Measurements from ENCODE around the gene AGBL1.
A peak's percentile ranks its signal among the peaks of the same experiment; 100 is the strongest.
"Not testable (repeated sequence)": the region's sequence is repeated elsewhere in the genome, so short reads cannot be mapped to it uniquely, and the experiment has no call there.

Gene AGBL1

GRCh38 chr15:86087808-86088207, 8.1 kb downstream of the AGBL1 start:
- DNase-seq = no peak

DNA sequence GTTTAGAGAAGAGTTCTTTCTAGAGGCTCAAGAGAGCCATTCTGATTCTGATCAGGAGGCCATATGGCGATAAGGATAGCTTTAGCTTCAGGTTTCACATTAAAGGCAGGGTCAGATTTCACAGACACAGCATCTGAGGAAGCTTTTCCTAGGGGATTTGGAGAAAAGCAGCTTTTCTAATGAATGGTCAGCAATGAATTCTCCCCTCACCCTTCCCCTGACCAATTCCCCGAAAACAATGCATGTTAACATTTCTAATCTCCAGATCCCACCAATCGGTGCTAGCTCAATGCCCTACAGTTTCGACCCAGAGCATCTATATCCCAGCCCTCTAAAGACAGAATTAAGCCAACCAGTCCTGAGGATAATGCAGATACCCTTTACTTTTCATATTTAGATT, 9.8 kb downstream of the AGBL1 start:
- DNase-seq = no peak

DNA sequence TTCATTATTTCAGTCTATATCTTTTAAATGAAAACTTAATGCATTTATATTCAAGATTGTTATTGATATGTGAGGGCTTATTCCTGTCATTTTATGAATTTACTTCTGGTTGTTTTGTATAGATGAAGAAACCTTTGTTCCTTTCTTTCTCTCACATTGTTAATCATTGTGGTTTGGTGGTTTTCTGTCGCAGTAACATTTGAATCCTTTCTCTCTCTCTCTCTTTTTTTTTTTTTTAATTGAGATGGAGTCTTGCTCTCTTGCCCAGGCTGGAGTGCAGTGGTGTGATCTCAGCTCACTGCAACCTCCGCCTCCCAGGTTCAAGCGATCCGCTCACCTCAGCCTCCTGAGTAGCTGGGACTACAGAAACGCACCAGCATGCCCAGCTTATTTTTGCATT, 22.1 kb downstream of the AGBL1 start:
- no peak for DNase-seq

- DNase-seq = no peak
Measured at GRCh38 chr15:86103825-86104224, 24.2 kb downstream of the AGBL1 start.

DNA sequence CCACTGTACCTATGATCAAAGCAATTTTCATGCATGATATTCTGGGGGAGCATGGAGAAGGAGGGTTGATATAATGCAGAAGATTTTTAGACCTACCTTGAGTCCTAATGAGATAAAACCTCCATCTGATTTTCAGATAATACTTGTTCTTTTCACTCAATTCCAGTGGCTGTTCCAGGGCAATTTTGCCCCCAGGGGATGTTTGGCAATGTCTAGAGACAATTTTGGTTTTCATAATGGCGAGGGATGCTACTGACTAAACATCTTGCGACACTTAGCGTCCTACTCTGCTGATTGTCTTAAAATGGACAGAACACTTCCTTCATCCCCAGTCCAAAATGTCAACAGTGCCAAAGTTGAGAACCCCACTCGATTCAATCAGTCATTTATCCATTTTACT, 26.6 kb downstream of the AGBL1 start:
- no peak for DNase-seq

DNA sequence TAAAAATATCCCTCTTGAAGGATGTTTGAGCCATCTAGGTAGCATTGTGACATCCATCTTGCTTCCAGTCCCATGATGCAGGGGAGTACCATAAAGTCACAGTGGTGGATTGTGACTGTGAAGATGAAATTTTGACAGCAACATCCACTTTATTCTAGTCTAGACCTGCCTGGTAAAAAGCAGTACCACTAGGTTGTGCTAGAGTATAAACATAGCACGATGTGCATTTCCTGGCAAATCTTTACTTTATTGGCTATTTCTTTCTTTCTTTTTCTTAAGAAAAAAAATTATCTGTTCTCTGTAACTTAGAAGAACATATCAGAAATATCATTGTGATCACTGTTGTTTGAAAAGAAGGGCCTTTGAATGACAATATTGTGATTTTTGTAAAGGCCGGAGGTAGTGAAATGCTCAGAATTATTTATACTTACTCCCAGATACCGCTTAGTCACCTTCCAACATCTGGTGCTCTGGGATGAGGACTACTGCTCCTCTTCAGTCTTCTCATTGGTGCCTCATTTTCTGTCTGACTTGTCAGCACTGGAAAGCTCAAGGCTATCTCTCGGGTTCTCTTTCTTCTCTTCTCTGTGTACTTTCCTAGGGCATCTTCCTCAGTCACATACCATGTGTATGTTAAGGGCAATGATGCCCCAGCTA, 35.6 kb downstream of the AGBL1 start:
- no peak for DNase-seq

DNA sequence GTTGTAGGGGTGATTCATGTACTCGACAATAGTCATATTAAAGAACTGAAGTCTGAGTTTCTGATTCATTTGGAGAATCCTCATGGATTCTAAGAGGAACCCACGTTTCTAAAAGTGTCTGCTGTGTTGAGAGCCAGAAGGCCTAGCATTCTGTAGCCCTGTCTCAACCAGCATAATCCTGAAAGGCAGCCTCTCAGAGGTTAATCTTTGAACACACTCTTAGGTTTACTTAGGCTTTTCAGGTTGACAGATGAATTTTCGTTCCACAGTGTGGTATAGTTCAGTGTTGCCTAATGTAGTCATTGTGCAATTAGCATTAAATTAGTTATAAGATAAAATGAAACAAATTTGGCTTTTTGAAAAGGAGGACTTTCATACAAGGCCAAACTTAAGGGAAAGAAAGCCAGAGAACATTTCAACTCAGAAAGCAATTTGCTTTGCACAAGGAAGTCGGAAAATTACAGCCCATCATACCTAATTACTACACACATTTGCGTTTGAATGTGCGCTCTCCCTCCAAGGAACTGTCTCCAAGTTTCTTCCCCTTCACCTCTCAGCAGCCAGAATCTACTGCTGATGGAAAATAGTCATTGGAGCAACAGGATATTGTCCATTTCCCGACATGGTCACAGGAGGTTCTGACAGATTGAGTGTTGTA, 42.0 kb downstream of the AGBL1 start:
- DNase-seq = no peak

DNA sequence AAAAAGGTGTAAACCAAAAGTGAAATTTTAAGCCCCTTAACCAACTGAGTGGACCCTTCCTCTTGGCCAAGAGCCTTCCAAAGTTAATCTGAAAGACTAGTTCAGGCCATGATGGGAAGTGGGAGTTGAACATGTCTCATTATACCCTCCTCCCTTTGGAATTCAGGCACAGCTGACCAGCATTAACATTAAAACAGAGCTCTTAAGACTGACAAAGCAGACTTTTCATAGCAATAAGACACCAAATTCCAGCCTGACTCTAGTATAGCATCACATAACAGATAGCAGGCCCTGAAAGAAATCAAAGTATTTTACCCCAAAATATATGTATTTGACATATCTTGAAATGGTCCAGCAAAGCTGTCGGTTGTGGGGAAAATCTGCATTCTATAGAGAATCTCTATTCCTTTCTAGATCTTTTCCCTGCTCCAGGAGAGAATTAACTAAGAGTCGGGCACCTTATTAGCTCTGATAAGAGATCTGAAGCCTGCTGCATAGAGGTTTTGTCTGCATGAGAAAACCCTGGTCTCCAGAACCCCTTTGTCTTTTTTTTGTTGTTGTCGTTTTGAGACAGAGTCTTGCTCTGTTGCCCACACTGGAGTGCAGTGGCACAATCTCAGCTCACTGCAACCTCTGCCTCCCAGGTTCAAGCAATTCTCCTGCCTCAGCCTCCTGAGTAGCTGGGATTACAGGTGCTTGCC, 43.2 kb downstream of the AGBL1 start:
- not testable (repeated sequence) for DNase-seq

DNA sequence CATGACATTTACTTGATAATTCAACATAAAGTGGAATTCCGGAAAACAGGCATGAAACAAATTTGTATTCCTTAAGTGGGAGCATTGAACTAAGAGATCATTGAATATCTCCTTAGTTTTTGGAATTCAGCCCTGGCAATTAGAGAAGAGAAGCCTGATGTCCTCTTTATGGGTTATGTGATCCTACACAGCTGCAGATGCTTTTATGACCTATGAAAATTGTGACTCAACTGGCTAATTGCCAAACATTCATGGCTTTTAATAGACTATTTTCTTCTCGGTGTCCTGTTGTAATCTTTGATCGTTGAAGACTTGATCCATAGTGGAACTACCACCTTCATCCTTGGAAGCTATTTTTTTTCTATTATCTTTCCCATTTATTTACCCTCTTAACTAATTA, 46.1 kb downstream of the AGBL1 start:
- DNase-seq = no peak

DNA sequence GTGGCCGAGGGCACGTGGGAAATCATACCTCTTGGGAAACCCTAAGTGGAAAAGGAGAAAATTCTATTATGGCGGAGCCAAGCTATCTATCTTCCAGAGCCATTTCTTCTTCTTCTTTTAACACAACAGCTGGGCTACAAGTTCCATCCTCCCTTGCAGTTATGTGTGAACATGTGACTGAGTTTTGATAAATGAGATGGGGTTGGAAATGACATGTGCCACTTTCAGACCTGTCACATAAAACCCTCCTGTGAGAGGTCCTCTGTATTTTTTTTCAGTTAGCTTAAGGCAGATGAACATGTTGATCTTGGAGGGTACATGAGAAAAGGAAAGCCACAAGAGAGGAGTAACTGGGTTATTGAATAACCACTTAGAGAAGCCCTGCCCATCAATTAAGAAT, 47.9 kb downstream of the AGBL1 start:
- DNase-seq = no peak

DNA sequence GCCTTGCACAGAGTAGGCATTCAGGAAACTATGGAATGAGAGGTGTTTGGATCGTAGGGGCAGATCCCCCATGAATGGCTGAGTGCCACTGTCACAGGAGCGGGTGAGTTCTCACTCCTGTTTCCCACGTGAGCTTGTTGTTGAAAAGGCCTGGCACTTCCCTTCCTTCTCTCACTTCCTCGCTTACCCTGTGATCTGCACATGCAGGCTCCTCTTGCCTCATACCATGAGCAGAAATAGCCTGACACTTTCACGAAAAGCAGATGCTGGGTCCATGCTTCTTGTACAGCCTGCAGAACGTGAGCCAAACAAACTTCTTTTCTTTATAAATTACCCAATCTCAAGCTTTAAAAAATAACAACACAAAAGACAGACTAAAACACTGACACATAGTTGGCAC, 55.4 kb downstream of the AGBL1 start:
- DNase-seq = no peak

GRCh38 chr15:86136861-86137260, 57.2 kb downstream of the AGBL1 start:
- DNase-seq = no peak

- DNase-seq = no peak
Measured at GRCh38 chr15:86138798-86139197, 59.1 kb downstream of the AGBL1 start.

GRCh38 chr15:86139828-86140227, 60.2 kb downstream of the AGBL1 start:
- peak; percentile 15 for DNase-seq

- DNase-seq = no peak
Measured at GRCh38 chr15:86154705-86155104, 75.0 kb downstream of the AGBL1 start.

- DNase-seq = no peak
Measured at GRCh38 chr15:86155551-86155950, 75.9 kb downstream of the AGBL1 start.

- DNase-seq = no peak
Measured at GRCh38 chr15:86157606-86158293, 78.1 kb downstream of the AGBL1 start.

GRCh38 chr15:86159468-86159867, 79.8 kb downstream of the AGBL1 start:
- DNase-seq = no peak

- DNase-seq = no peak
Measured at GRCh38 chr15:86161250-86161649, 81.6 kb downstream of the AGBL1 start.

- no peak for DNase-seq
Measured at GRCh38 chr15:86162172-86162591, 82.5 kb downstream of the AGBL1 start.

DNA sequence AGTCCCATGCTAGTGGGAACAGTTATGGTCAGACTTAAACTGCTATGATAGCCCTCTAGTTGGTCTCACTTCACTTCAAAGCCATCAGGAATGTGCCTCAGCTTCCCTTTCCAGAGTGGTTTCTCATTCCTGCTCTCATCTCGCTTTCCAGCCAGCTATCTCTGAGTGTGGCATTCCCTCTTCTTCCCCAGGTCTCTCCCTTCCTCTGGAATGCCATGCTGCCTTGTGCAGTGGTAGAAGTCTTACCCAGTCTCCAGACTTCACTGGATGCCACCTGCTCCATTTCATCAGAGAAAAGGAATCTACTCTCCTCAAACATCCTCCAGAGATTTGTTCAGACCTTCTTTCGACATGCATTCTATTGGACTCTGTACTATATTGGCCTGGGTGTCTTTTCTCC, 83.0 kb downstream of the AGBL1 start:
- no peak for DNase-seq

DNA sequence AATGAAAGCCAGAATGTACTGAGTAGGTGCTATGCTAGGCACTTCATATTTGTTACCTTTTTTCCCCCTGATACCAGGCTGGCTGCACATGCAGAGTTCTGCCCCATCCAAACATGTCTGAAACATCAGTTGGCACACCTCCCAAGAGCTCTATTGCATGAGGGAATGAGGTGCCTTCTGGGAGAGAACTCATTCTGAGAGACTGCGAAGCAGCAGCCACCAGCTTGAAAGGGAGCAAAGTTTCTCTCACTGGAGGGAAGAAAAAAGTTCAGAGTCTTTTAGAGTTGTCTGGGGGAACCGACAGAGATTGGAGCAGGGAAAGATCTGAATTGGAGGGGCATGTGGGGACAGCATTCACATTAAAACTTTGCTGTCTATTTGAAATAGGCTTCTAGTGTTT, 84.1 kb downstream of the AGBL1 start:
- DNase-seq = no peak

DNA sequence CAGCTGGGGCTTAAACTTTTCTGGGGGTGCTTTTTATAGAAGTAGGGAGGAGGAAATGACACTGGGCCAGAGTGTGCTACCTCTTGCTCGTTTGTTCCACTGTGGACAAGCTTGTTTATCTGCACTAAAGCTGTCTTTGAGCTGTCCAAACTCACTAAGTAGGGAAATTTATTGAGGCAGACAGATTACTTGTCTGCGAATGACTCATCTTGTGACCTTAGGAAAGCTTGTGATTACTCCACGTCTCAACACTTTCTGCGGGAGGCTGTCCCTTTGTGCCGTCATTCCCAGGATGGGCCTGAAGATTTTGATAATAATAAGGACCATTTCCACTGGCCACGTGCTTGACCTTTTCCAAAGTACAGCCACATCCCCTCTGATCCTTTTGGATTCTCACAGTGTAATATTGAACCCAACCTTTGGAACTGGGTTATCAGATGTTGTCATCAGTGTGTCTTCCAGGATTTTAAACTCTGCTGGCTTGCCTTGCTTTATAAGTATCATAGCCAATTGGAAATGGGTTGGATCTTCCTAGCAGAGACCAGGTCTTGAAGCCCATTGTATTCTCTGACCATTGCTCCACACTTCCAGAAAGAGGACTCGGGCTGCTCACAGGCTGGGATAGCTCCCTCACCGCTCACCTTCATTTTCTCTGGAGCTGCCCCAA, 84.7 kb downstream of the AGBL1 start:
- DNase-seq = no peak

Data from hematopoietic multipotent progenitor cell treated with erythropoietin and hydrocortisone succinate and interleukin-3 and kit ligand, for 6 days (in vitro differentiated cells).